ENCODE results near the gene LIMCH1.

GRCh38 chr4:41656572-41657520, 118.9 kb downstream of the LIMCH1 start:
- TF ChIP-seq CTCF (IDR thresholded peaks at IDR 0.05), result no peak
- no peak for TF ChIP-seq POLR2A (IDR thresholded peaks at IDR 0.05)
